Pons (tissue), 1 donor: Measurements from ENCODE around the gene UBE2D2.

Source experiments
- DNase-seq: peaks from one replicate; pipeline ENCODE4 v3.0.0-alpha.2; 2016; ENCODE audit warnings: low spot score

UBE2D2 gene

GRCh38 chr5:139660923-139661814 lies 100.0 kb downstream of the UBE2D2 start:
- DNase-seq = no peak

- no peak for DNase-seq
These were observed 101.5 kb downstream of the UBE2D2 start for GRCh38 chr5:139662617-139663016.

- DNase-seq = no peak
These were observed 102.3 kb downstream of the UBE2D2 start for GRCh38 chr5:139663207-139664085.

- DNase-seq = no peak
These were observed 103.1 kb downstream of the UBE2D2 start for GRCh38 chr5:139664086-139664693.

GRCh38 chr5:139664727-139665351 lies 103.7 kb downstream of the UBE2D2 start:
- DNase-seq = no peak

GRCh38 chr5:139665626-139666025 lies 104.5 kb downstream of the UBE2D2 start:
- DNase-seq = no peak

- no peak for DNase-seq
These were observed 105.4 kb downstream of the UBE2D2 start for GRCh38 chr5:139666551-139666950.

- no peak for DNase-seq
These were observed 106.0 kb downstream of the UBE2D2 start for GRCh38 chr5:139667001-139667729.

GRCh38 chr5:139667730-139668063 lies 106.6 kb downstream of the UBE2D2 start:
- no peak for DNase-seq

- DNase-seq = no peak
These were observed 107.1 kb downstream of the UBE2D2 start for GRCh38 chr5:139668064-139668880.

- peak; percentile 37 for DNase-seq
These were observed 108.0 kb downstream of the UBE2D2 start for GRCh38 chr5:139668924-139669661.

GRCh38 chr5:139669662-139670368 lies 108.7 kb downstream of the UBE2D2 start:
- DNase-seq = peak; percentile 24

GRCh38 chr5:139670369-139671095 lies 109.4 kb downstream of the UBE2D2 start:
- DNase-seq = peak; percentile 76

- peak; percentile 87 for DNase-seq
These were observed 110.1 kb downstream of the UBE2D2 start for GRCh38 chr5:139671096-139671841.

- no peak for DNase-seq
These were observed 114.1 kb downstream of the UBE2D2 start for GRCh38 chr5:139675213-139675612.

- no peak for DNase-seq
These were observed 114.7 kb downstream of the UBE2D2 start for GRCh38 chr5:139675825-139676224.

GRCh38 chr5:139676406-139676805 lies 115.3 kb downstream of the UBE2D2 start:
- DNase-seq = no peak
